DOHH2 (cell line): Measurements from ENCODE around the gene NPY4R.
"Not testable (repeated sequence)": the region's sequence is repeated elsewhere in the genome, so short reads cannot be mapped to it uniquely, and the experiment has no call there.

Experiments
- H3F3A ChIP-seq: fragments of 200-600 bp; sonication (generic), shearing (Covaris generic); 2 replicates; pipeline ENCODE4 v1.6.0; 2016; ENCODE audit warnings: antibody characterized with exemption, mild to moderate bottlenecking; ENCODE audit not compliant: control insufficient read depth, insufficient read depth
- H3K27ac ChIP-seq: fragments of 200-600 bp; sonication (generic); 2 replicates; pipeline ENCODE4 v1.5.1; 2014; ENCODE audit warnings: low read depth, mild to moderate bottlenecking, low read length, moderate library complexity
- H3K27me3 ChIP-seq: fragments of 200-600 bp; sonication (generic); 2 replicates; pipeline ENCODE4 v1.6.1; 2014; ENCODE audit warnings: mild to moderate bottlenecking, low read length, mixed read lengths; ENCODE audit not compliant: control insufficient read depth
- H3K36me3 ChIP-seq: fragments of 200-600 bp; sonication (generic); 2 replicates; pipeline ENCODE4 v1.6.1; 2014; ENCODE audit warnings: mild to moderate bottlenecking, low read length, moderate library complexity, mixed read lengths; ENCODE audit not compliant: control insufficient read depth
- H3K4me1 ChIP-seq: fragments of 200-600 bp; sonication (generic); 2 replicates; pipeline ENCODE4 v1.6.1; 2014; ENCODE audit warnings: mild to moderate bottlenecking, low read length, mixed read lengths; ENCODE audit not compliant: control insufficient read depth
- H3K4me2 ChIP-seq: fragments of 200-600 bp; sonication (generic); 2 replicates; pipeline ENCODE4 v1.6.0; 2014; ENCODE audit warnings: mild to moderate bottlenecking, low read length, moderate library complexity
- H3K4me3 ChIP-seq: fragments of 200-600 bp; sonication (generic); 2 replicates; pipeline ENCODE4 v1.5.1; 2014; ENCODE audit warnings: mild to moderate bottlenecking, low read length, mixed read lengths
- H3K79me2 ChIP-seq: fragments of 200-600 bp; sonication (generic); 2 replicates; pipeline ENCODE4 v1.6.1; 2014; ENCODE audit warnings: mild to moderate bottlenecking, low read length, mixed read lengths; ENCODE audit not compliant: control insufficient read depth
- H3K9me2 ChIP-seq: fragments of 200-600 bp; sonication (generic); replicated peaks from 2 replicates; pipeline ENCODE4 v1.6.1; 2014; ENCODE audit warnings: mild to moderate bottlenecking, low read length, mixed read lengths; ENCODE audit not compliant: control insufficient read depth
- H3K9me3 ChIP-seq: fragments of 200-600 bp; sonication (generic); 2 replicates; pipeline ENCODE4 v1.6.1; 2014; ENCODE audit warnings: antibody characterized with exemption, low read length, mixed read lengths; ENCODE audit not compliant: control insufficient read depth, insufficient read depth
- H4K20me1 ChIP-seq: fragments of 200-600 bp; sonication (generic); 2 replicates; pipeline ENCODE4 v1.6.0; 2014; ENCODE audit warnings: low read depth, mild to moderate bottlenecking, antibody characterized with exemption, low read length, moderate library complexity; ENCODE audit not compliant: control insufficient read depth, insufficient read depth
- EZH2phosphoT487 ChIP-seq: fragments of 200-600 bp; sonication (generic); IDR thresholded peaks from 2 replicates; pipeline ENCODE4 v1.6.1; 2017; ENCODE audit warnings: borderline replicate concordance, mild to moderate bottlenecking, antibody characterized with exemption, low read length, moderate library complexity, mixed read lengths
- TF ChIP-seq, protein P1 (sequence below): fragments of 200-600 bp; sonication (generic); IDR thresholded peaks from one replicate; pipeline ENCODE4 v1.5.1; 2014; ENCODE audit warnings: antibody characterized with exemption, mild to moderate bottlenecking, low read depth, low read length; ENCODE audit not compliant: poor library complexity, severe bottlenecking

Gene NPY4R, protein sequence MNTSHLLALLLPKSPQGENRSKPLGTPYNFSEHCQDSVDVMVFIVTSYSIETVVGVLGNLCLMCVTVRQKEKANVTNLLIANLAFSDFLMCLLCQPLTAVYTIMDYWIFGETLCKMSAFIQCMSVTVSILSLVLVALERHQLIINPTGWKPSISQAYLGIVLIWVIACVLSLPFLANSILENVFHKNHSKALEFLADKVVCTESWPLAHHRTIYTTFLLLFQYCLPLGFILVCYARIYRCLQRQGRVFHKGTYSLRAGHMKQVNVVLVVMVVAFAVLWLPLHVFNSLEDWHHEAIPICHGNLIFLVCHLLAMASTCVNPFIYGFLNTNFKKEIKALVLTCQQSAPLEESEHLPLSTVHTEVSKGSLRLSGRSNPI

DNA sequence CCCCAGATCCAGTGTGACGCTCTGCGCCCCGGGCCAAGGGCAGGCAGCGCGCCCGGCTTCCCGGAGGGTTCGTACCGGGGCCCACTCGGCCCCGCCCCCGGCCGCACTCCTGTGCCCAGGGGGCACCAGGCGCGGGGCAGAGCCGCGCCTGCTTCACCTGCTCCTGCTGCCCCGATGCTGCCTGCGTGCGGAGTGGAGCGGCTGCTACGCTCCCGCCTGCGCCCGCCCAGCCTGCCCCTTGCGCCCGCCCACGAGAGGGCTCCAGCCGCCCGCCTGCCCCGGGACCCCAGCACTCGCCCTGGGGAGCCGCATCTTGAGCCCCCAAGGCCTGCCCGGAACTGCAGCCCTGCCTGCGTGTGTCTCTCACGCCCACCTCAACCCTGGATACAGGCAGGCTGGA is at the start of gene NPY4R:
Gene NPY4R (minus strand): TSS at position 194 of the 400 bp plus-strand sequence. CDS start 3,323 bp downstream, outside the sequence.
- not testable (repeated sequence) for H4K20me1 ChIP-seq, H3K4me1 ChIP-seq, H3K79me2 ChIP-seq, H3K9me2 ChIP-seq, H3K4me2 ChIP-seq, H3K27me3 ChIP-seq, H3F3A ChIP-seq, H3K9me3 ChIP-seq, H3K36me3 ChIP-seq, H3K27ac ChIP-seq, H3K4me3 ChIP-seq

DNA sequence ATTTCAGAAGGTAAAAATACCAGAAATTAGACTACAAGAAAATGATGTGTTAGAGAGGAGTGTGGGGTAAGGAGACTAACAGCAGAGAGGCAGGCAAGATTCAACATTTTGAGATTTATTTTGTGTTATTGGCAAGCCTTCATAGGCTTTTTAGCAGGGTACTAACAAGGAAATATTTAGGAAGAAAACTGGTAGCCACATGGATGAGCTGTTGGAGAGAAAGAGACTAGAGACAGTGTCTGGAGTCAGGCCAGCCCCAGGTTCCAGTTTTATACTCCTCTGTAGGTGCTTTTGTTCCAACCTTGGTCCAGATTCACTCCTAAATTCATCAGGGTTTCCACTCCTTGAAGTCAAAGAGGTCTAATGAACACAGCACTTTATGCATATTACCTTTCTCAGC is 49.6 kb upstream of the NPY4R start:
- H3F3A ChIP-seq = no peaks in the 10 kb centered on the region
- no peaks in the 10 kb centered on the region for H3K4me1 ChIP-seq
- H3K9me3 ChIP-seq = no peaks in the 10 kb centered on the region
- no peak overlapping the region for H3K27ac ChIP-seq
- H3K36me3 ChIP-seq = no peaks in the 10 kb centered on the region
- H3K4me3 ChIP-seq = no peak overlapping the region
- no peaks in the 10 kb centered on the region for H3K9me2 ChIP-seq
- no peaks in the 10 kb centered on the region for H3K79me2 ChIP-seq
- no peak overlapping the region for H3K4me2 ChIP-seq
- no peaks in the 10 kb centered on the region for H4K20me1 ChIP-seq
- no peaks in the 10 kb centered on the region for H3K27me3 ChIP-seq
- TF ChIP-seq EZH2phosphoT487 = no peak
- TF ChIP-seq, protein P1, sequence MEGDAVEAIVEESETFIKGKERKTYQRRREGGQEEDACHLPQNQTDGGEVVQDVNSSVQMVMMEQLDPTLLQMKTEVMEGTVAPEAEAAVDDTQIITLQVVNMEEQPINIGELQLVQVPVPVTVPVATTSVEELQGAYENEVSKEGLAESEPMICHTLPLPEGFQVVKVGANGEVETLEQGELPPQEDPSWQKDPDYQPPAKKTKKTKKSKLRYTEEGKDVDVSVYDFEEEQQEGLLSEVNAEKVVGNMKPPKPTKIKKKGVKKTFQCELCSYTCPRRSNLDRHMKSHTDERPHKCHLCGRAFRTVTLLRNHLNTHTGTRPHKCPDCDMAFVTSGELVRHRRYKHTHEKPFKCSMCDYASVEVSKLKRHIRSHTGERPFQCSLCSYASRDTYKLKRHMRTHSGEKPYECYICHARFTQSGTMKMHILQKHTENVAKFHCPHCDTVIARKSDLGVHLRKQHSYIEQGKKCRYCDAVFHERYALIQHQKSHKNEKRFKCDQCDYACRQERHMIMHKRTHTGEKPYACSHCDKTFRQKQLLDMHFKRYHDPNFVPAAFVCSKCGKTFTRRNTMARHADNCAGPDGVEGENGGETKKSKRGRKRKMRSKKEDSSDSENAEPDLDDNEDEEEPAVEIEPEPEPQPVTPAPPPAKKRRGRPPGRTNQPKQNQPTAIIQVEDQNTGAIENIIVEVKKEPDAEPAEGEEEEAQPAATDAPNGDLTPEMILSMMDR = no peak

DNA sequence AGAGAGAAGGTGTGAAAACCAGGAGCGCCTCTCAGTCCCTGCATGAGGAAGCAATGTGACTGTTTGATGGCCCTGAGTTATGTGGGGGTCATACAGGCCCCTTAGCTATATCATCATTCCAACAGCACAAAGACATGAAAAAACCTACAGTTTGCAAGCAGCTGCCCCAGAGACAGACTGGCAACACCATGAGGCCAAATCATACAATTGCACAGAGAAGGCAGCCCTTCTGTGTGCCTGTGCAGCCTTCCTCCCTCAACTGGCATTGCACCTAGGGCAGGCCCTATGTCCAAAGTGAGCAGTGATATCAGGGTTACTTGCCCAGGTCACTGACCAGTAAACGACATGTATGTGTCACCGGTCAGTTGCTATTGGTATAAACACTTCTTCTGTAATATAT is 49.1 kb upstream of the NPY4R start:
- no peak overlapping the region for H3K4me2 ChIP-seq
- no peaks in the 10 kb centered on the region for H3K36me3 ChIP-seq
- no peaks in the 10 kb centered on the region for H3K9me2 ChIP-seq
- H3K27me3 ChIP-seq = no peaks in the 10 kb centered on the region
- H3K9me3 ChIP-seq = no peaks in the 10 kb centered on the region
- TF ChIP-seq, protein P1 = no peak
- TF ChIP-seq EZH2phosphoT487 = no peak
- no peak overlapping the region for H3K27ac ChIP-seq
- H3K79me2 ChIP-seq = no peaks in the 10 kb centered on the region
- H3F3A ChIP-seq = no peaks in the 10 kb centered on the region
- no peaks in the 10 kb centered on the region for H3K4me1 ChIP-seq
- H3K4me3 ChIP-seq = no peak overlapping the region
- no peaks in the 10 kb centered on the region for H4K20me1 ChIP-seq

DNA sequence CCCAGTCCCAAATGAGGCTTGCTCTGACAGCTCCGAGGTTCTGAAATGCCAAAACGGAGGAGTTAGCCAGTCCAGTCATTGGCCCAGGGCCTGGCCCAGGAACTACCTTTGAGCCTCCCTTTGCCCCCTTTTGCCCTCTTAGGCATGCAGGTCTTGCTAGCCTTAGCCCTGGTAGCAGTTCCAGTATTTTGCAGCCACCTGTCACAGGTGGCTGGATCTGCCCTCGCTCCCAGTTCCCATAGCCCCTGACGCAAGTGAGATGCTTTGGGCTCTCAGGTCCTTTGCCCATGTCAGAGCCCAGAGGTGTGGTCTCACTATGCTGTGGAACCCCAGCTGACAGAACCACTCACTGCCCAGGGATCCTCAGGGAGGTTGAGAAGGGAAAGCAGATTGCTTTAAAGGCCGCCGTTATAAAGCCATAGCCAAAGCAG is 48.7 kb upstream of the NPY4R start:
- no peaks in the 10 kb centered on the region for H3K4me1 ChIP-seq
- no peaks in the 10 kb centered on the region for H3K79me2 ChIP-seq
- no peak overlapping the region for H3K4me3 ChIP-seq
- H3K27me3 ChIP-seq = no peaks in the 10 kb centered on the region
- TF ChIP-seq EZH2phosphoT487 = no peak
- TF ChIP-seq, protein P1 = no peak
- no peaks in the 10 kb centered on the region for H3K9me3 ChIP-seq
- H3K9me2 ChIP-seq = no peaks in the 10 kb centered on the region
- no peaks in the 10 kb centered on the region for H3F3A ChIP-seq
- no peaks in the 10 kb centered on the region for H3K36me3 ChIP-seq
- H4K20me1 ChIP-seq = no peaks in the 10 kb centered on the region
- no peak overlapping the region for H3K27ac ChIP-seq
- H3K4me2 ChIP-seq = no peak overlapping the region

DNA sequence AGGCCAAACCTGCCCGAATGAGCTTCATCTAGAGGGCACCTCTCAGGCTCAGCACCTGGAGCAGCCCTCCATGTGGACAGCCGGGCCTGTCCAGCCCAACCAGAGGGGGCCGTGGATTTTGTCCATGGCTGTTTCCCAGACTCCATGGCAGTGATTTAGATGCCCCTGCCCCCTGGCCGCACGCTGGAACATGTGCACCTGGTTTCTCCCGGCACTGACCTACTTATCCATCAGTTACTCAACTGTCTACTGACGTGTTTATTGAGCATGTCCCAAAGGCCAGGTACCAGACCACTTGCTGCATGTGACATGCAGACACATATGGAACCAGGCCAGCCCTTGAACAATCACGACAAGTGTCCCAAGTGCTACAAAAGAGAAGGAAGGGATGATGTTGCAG is 47.6 kb upstream of the NPY4R start:
- H3K9me3 ChIP-seq = not testable (repeated sequence)

DNA sequence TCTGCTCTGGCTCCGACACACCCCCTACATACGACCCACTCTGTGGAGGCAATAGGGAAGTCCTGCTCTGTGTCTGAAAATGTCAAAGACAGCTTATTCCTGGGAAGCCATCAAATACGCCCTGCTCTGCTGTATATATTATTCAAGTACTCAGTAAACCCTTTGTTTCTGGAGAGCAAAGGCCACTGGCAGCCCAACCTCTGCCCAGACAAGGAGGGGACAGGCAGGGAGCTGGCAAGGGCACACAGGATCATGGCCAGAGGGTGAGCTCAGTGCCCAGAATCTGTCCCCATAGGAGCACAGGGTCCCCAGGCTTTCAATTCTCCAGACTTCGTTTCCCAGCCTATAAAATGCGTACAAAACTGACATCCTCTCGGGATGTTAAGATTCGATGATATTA is 47.0 kb upstream of the NPY4R start:
- not testable (repeated sequence) for H3K27ac ChIP-seq, H3K4me1 ChIP-seq, H3K36me3 ChIP-seq, H3K27me3 ChIP-seq, H3K79me2 ChIP-seq, H3K9me3 ChIP-seq, H3K9me2 ChIP-seq, H3K4me3 ChIP-seq, H3K4me2 ChIP-seq, H4K20me1 ChIP-seq, H3F3A ChIP-seq

More for the DNA sequence above, 47.6 kb upstream of the NPY4R start:
- H3F3A ChIP-seq, H3K36me3 ChIP-seq, H3K79me2 ChIP-seq, H4K20me1 ChIP-seq, H3K4me1 ChIP-seq, H3K4me2 ChIP-seq, H3K27me3 ChIP-seq, H3K9me2 ChIP-seq, H3K27ac ChIP-seq, H3K4me3 ChIP-seq: not testable (repeated sequence)
